ENCODE measurements around the gene NKX2-4.
"Not testable (repeated sequence)": the region's sequence is repeated elsewhere in the genome, so short reads cannot be mapped to it uniquely, and the experiment has no call there.

NKX2-4 gene

GRCh38 chr20:21397341-21398108 is at the start of gene NKX2-4:
NKX2-4 (minus strand) TSS chr20:21397526; CDS start chr20:21397399, 127 bp downstream.
- DNase-seq, result no peak

- DNase-seq, result no peak
Observed at GRCh38 chr20:21437816-21438215, 40.5 kb upstream of the NKX2-4 start.

DNA sequence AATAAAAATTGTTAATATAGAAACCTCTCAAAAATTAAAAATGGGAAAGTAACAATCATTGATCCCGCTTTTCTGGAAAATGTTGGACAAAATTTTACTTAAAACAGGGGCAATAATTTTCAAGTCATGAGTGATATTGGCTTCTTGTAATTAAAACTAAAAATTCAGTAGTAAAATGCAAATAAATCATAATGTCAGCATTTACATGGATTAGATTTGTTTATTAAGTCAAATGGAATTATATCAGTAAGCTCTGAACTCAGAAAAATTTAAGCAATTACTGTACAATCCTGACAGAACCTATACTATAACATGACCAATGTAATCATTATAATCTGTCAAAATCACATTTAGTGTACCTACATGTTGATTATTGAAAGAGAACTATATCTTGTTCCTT is 39.9 kb upstream of the NKX2-4 start:
- DNase-seq, result no peak

DNA sequence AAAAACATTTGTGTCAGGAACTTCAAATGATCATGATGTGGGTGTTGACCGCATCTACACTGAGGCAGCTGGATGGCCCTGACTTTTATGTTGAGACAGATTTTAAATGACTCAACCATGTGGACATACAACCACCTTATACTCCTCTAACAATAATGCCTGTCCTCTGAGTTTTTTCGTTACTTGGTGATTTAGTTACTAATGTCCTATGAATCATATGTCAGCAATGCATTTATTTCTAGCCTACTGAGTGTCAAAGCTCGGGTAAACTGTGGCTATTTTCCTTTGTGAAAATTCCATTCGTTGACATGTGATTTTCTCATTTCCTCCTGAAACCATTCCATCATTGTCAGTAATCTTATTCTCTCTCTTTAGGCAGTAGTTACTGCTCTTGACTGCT is 38.9 kb upstream of the NKX2-4 start:
- DNase-seq, result no peak

DNA sequence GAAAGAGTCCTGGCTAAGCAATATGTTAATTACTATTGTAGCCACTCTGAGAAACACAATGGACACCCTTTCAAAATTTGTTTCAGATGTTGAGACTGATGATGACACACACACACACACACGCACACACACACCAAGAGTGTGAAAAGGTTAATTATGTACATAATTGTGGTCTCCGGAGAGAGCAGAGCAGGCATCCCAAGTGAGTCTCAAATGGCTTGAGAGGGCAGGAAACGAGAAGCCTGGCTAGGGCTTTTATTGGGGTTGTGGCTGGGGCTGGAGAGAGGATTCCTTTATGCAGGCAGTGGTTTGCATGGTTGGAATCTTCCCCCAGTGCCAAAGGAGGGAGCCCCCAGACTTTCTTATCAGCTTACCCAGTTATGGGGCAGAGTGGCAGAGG is 38.2 kb upstream of the NKX2-4 start:
- no peak for DNase-seq

- DNase-seq, result no peak
Observed at GRCh38 chr20:21433329-21433890, 36.1 kb upstream of the NKX2-4 start.

- no peak for DNase-seq
Observed at GRCh38 chr20:21432911-21433310, 35.6 kb upstream of the NKX2-4 start.

DNA sequence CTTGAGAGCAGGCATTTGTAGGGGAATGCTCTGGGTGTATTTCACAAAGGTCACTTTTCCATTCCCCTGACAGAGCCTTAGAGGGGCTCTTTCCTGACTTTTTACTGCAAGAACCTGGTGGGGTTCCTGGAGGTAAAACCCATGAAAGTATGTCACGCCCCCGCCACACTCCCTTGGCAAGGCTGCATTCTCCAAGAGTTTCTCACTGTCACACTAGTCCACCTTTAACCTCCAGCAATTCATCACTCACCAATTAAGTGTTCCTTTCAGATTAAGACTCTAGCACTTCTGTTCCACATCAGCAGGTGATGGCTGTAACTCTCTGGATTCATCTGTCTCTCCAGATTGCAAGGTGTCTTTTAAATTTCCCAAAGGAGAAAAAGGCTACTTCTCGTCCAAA is 32.7 kb upstream of the NKX2-4 start:
- no peak for DNase-seq

GRCh38 chr20:21424846-21425245 is 27.5 kb upstream of the NKX2-4 start:
- DNase-seq, result no peak

- DNase-seq, result not testable (repeated sequence)
Observed at GRCh38 chr20:21423712-21424111, 26.4 kb upstream of the NKX2-4 start.

GRCh38 chr20:21421601-21422236 is 24.4 kb upstream of the NKX2-4 start:
- DNase-seq, result no peak

DNA sequence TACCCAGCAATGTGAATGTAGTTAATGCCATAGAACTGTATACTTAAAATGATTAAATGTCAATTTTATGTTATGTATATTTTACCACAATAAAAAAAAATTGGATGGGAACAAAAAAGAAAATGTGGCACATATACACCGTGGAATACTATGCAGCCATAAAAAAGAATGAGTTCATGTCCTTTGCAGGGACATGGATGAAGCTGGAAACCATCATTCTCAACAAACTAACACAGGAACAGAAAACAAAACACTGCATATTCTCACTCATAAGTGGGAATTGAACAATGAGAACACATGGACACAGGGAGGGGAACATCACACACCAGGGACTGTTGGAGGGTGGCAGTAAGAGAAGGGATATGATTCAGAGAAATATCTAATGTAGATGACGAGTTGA is 21.8 kb upstream of the NKX2-4 start:
- DNase-seq, result not testable (repeated sequence)

DNA sequence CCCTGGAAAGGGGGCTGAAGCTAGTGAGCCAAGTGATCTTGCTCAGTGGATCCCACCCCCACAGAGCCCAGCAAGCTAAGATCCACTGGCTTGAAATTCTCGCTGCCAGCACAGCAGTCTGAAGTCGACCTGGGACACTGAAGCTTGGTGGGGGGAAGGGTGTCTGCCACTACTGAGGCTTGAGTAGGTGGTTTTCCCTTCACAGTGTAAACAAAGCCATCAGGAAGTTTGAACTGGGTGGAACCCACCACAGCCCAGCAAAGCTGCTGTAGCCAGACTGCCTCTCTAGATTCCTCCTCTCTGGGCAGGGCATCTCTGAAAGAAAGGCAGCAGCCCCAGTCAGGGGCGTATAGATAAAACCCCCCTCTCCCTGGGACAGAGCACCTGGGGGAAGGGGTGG is 16.7 kb upstream of the NKX2-4 start:
- DNase-seq, result not testable (repeated sequence)

DNA sequence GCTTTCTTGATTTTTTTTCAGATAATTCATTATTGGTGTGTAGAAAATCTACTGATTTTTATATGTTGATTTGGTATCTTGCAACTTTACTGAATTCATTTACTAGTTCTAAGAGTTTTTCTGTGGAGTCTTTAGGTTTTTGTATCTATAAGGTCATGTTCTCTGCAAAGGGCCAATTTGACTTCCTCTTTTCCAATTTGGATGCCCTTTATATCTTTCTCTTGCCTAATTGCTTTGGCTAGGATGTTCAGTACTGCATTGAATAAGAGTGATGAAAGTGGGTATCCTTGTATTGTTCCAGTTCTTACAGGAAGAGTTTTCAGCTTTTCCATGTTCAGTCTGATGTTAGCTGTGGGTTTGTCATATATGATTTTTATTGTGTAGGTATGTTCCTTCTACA is 14.4 kb upstream of the NKX2-4 start:
- DNase-seq, result no peak

DNA sequence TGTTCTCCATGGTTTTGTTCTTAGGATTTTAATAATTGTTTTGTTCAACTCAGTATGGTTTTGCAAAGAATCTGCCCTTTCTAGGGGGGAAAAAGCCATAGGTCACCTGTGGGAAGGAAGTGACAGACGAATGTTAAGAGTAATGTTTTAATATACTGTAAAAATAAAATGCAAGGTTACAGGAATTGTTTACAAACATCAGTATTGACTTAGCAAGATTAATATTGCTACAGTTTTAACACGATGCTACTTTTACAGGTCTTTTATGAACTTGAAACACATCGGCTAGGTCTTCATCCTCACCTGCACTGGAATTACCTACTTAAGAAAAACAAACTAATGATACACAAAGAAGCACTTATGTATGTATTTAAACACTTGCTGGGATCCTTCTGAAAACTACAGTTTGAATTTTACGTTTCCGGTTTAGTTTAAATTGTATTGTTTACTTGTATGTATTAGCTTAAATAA is 1.7 kb upstream of the NKX2-4 start:
- DNase-seq, result peak; percentile 32

DNA sequence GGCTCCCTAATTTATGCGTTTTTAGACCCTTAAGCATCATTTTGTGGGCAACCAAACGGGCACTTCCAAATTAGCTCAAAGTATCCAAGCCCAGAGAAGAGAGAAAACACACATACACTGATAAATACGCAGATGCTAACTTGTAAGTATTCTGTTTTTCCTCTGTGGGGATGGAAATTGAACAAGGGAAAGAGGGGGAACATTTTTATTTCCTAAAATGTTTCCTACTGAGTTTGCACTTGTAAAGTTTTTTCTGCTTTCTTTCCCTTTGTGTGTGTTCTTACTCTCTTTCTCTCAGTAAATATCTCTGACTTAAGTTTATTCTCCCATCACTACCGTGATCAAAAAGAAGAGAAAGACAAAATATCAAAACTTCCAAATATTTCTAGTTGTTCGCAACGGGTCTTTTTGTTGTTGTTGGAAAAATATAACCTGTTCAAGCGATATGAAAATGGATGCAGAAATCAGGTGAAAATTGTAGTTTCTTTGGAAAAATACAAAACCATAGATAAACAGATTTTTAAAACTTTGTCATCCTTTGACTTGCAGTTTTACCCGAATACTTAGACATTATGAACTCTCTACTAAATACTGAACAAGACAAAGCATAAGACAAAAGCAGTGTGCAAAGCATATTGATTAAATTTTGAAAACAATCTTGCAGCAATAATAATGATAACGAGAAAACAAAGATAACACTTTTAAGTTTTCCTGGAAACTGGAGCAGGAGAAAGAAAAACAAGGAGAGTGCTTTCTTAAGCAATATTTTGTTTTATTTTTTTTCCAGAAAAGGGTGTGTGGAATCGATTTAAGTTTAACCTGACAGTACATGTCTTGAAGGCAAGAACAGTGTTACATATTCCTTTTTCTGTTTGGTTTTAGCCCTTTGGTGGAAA is 1.0 kb upstream of the NKX2-4 start:
- DNase-seq, result peak; percentile 32

DNA sequence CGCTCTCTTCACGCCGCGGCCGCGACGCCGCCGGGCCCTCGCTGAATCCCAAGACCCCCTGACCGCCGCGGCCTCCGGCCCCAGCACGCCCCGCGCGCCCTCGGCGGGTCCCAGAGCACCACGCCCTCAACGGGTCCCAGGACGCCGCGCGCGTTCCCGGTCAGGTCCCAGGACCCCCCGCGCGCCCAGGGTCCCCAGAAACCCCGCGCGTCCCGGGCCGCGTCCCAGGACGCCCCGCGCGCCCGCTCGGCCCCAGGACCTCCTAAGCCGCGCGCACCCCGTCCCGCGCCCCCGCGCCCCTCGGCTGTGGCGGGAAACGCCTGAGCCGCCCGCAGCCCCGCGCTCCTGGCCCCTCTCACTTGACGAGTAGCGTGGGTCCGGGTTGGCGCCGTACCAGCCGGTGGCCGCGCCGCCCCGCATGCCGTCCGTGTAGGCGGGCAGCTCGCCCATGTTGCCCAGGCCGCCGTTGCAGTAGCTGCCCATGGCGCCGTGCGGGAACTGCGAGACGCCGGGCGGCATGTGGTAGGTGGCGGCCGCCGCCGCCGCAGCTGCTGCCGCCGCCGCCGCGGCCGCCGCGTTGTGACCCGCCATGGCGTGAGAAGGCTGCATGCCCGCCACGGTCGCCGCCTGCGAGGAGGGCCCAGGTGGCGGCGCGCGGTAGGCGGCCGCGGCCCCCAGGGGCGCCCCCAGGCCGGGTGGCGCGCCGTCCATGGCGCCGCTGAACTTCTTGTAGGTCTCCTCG is 556 bp downstream of the NKX2-4 start:
- no peak for DNase-seq

DNA sequence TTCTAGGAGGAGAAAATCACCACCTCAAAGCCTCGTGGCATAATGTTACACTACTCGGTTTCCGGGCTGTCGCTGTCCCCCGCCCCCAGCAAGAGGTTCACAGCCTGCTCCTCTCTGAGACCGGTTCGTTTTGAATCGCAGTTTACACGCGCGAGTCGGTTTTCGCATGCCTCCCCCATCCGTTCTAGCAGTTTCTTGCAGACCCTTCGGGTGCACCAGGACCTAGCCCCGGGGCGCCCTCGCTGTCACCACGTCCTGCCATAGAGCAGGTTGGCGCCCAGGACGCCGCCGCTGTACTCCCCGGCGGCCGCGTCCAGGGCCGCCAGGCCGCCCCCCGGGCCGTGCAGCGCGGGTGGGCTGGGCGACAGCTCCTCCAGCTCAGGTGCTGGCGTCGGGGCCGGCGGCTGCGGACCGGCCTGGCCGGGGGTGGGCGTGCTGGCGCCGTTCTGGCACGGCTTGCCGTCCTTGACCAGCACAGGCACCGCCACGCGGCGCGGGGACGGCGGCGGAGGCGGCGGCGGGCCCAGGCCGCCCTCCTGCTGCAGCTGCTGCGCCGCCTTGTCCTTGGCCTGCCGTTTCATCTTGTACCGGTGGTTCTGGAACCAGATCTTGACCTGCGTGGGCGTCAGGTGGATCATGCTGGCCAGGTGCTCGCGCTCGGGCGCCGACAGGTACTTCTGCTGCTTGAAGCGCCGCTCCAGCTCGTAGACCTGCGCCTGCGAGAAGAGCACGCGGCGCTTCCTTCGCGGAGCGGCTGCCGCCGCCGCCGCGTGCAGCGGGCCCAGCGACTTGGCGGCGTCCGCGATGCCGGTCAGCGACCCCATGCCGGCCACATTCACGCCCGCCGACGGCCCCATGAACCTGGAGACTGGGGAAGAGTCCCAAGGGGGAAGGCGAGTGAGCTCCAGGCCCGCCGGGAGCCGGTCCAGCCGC is 1.4 kb downstream of the NKX2-4 start:
- no peak for DNase-seq

DNA sequence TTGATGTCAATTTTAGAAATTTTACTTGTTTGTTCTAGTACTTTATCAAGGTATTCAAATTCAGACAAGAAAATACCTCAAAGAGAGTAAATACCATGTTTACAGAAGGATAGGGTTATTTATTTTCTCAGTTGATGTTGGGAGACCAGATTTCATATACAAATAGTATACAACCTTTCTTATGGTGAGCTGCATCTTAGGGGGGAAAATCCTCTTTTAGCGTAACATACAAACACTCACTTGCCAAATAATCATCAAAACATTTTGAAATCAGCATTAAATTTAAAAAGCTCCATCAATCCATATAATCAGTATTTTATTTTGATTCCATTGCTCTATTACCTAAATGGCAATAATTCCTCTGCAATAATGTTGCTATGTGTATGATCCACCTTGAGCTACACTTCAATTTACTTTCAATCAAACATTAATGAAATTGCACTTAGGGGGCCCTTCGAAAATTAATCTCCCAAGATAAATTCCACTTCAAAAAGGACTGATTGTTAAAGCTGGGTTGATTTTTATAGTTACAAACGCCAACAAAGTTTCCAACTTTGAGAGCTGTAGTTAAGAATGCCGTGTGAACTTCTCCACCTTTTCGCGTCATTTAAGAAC is 2.2 kb downstream of the NKX2-4 start:
- no peak for DNase-seq

DNA sequence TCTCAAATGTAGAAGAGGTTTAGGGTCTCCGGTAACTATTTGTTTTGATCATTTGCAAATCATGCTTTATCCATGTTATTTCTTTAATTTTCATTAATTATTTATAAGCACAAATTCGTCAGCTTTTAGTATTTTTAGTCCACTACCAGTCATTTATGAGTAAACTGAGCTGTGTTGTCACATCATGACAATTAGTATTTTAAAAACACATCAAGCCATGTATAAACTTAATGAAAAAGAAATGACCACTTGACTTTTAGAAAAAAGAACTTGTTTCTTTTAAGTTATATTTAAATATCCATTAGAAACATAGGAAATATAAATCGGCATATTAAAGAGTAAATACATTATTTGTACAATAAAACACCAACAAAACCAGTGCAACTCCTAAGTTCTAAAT is 2.8 kb downstream of the NKX2-4 start:
- no peak for DNase-seq

Measured in NCI-H2227 treated with DMSO at 0.1 percent for 48 hours (cell line).